GM21381 (cell line): ENCODE data around the gene ICOS.

ENCODE experiments used
- ATAC-seq: cut with Tn5 transposase; IDR thresholded peaks from one replicate; pipeline ENCODE4 v1.9.1; 2021; ENCODE audit warnings: mild to moderate bottlenecking, moderate library complexity; ENCODE audit not compliant: unreplicated experiment

The ICOS gene

DNA sequence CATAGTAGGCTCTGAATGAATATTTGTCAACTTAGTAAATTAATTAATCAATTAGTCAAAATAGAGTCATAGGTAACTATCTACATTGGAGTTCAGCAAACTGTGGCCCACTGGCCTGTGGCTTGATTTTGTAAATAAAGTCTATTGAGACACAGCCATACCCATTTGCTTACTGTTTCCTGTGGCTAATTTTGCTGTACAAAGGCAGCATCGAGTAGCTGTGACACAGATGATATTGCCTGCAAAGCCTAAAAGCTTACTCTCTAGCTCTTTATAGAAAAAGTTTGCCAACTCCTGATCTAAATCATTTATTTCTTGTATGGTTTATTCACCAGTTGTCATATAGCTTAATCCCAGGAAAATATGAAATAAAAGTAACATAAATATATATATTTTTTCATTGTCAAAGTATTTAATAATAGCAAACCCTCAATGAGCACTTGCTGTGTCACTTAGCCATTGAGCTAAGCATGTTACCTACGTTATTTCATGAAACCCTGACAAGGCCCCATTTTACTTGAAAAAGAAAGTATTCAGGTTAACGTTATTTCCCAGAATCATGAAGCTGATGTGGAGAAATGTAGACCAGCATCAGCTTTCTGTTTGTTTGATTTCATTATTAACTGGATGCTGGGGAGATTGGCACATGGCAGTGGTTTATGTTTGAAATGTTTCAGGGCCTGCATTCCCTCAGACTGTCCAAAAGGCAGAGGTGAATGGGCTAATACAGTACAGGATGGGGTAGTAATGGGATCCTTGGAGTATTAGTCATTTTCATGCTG is 69.6 kb downstream of the ICOS start:
- ATAC-seq = no peak

DNA sequence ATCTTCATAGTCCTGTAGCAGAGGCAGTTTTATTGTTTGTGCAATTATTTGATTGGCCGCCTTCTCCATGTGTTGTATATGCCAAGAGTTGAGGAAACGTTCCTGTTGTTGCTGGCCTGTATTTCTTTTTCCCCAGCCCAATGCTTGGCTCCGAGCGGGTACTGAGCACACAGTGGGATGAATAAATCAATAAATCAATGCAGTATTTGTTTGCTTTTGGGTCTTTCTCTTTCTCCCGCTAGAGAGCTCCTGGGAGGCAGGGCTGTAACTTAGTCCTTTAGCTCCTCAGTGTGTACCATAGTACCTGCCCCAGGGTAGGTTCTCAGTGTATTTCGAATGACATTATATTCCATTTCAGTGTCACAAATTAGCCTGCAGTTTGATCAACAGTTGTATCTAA is 71.8 kb downstream of the ICOS start:
- no peak for ATAC-seq

DNA sequence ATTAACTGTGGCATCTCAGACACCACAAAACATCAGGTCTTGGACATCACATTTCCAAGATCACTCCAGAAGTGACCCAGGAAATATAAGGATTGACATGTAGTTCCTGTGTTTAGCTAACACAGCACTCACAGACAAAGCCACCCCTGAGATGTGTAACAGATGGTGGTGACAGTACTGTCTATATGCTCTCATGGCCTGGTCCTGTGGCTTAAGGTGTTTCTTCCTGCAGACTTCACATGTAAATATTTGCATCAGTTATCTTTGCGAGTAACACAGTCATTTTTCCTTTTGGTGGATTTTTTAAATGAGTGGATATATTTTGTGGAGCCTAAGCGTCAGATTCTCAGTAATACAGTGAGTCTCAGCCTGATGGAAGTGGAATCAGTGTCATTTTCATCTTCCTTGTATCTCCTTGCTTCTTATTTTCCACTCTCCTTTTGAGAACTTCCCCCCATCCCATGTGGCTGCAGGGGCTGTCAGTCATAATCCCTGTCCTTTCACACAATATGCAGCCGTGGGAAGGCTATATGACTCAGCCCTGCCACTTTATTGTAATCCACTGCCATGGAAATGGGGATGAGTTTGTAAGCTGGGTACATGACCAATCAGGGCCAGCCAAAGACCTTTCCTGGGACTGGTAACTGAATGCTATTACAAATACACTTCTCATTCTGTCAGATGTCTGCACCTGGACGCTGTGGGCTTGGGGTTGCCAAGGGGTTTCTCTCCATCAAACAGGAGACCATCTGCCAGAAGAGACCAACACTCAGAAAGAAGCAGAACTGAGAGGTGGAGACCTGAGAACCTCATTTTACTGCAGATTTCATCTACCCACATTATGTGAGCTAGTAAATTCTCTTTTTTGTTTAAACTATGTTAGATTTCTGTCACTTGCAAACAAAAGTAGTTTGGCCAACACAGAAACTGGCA is 74.3 kb downstream of the ICOS start:
- no peak for ATAC-seq
